Spleen (tissue), 11 donors: ENCODE data around the gene IFIT2. TPM values are rescaled to one million over a fixed set of nuclear protein-coding genes. Genes with fewer than 3 reads are reported as not detected.

Experiments used
- DNase-seq: peaks from one replicate; pipeline ENCODE4 v3.0.0-alpha.2; 2020
- H3K27ac ChIP-seq, 8 donors: fragments of 200-600 bp; sonication (generic) in 7 of 8; 1 replicate in 4 of 8; 2 replicates in 4 of 8; pipeline versions ENCODE4 v1.5.0 to v1.8.0; 2016 to 2021; ENCODE audit warnings: inconsistent platforms in 4 of 8, mild to moderate bottlenecking in 4 of 8, moderate library complexity in 1 of 8
- H3K27me3 ChIP-seq, 7 donors: fragments of 200-600 bp; sonication (generic) in 6 of 7; replicated peaks in 1 of 7; 1 replicate in 4 of 7; 2 replicates in 3 of 7; pipeline versions ENCODE4 v1.5.0 to v1.8.0; 2016 to 2021; ENCODE audit warnings: inconsistent platforms in 3 of 7, mild to moderate bottlenecking in 1 of 7
- H3K36me3 ChIP-seq, 6 donors: fragments of 200-600 bp; sonication (generic) in 5 of 6; 1 replicate in 4 of 6; 2 replicates in 2 of 6; pipeline versions ENCODE4 v1.5.0 to v1.8.0; 2016 to 2021; ENCODE audit warnings: inconsistent platforms in 2 of 6
- H3K4me1 ChIP-seq, 6 donors: fragments of 200-600 bp; sonication (generic) in 5 of 6; 1 replicate in 3 of 6; 2 replicates in 3 of 6; pipeline versions ENCODE4 v1.5.0 to v1.8.0; 2016 to 2021; ENCODE audit warnings: inconsistent platforms in 3 of 6
- H3K4me3 ChIP-seq, 8 donors: fragments of 200-600 bp; sonication (generic) in 7 of 8; 1 replicate in 4 of 8; 2 replicates in 4 of 8; pipeline versions ENCODE4 v1.5.0 to v1.8.0; 2016 to 2021; ENCODE audit warnings: inconsistent platforms in 4 of 8, mild to moderate bottlenecking in 4 of 8, moderate library complexity in 2 of 8
- H3K9me3 ChIP-seq, 8 donors: fragments of 200-600 bp; sonication (generic) in 7 of 8; 1 replicate in 4 of 8; 2 replicates in 4 of 8; pipeline versions ENCODE4 v1.5.0 to v1.8.0; 2016 to 2021; ENCODE audit warnings: inconsistent platforms in 4 of 8
- CTCF ChIP-seq, 11 experiments: fragments of 200-600 bp in 7 of 11; fragments of 450-650 bp in 4 of 11; sonication (generic) in 4 of 11; IDR thresholded peaks in 8 of 11; conservative IDR thresholded peaks in 3 of 11; 1 replicate in 7 of 11; 2 replicates in 4 of 11; pipeline versions ENCODE4 v1.4.0 to v1.8.0; 2016 to 2021; ENCODE audit warnings: antibody characterized with exemption in 11 of 11, inconsistent platforms in 4 of 11, mild to moderate bottlenecking in 1 of 11
- POLR2A ChIP-seq, 3 donors: fragments of 450-650 bp; IDR thresholded peaks; one replicate each; pipeline ENCODE4 v1.5.1; 2017; ENCODE audit warnings: antibody characterized with exemption in 3 of 3, mild to moderate bottlenecking in 1 of 3
- POLR2AphosphoS5 ChIP-seq, 3 donors: sonication (generic); formaldehyde crosslinking; IDR thresholded peaks; one replicate each; pipeline ENCODE4 v1.5.1; 2017; ENCODE audit warnings: antibody characterized with exemption in 3 of 3
- WGBS, 5 donors: extraction: QIAGEN DNeasy Blood & Tissue Kit in 3 of 5; methylation state at CpG; one replicate each; pipeline versions ENCODE4 v1.1.5 to v1.1.7; 2013 to 2018; 5-methylcytosine and 5-hydroxymethylcytosine counted together
- intact Hi-C: fragments of 100-400 bp; cut with DNase I; formaldehyde crosslinking; loops from one replicate; pipeline ENCODE4 v1.15.0; 2023; ENCODE audit warnings: low total_unique reads
- polyA plus RNA-seq, 3 donors: library from polyadenylated mRNA; stranded (reverse); fragments of 200-250 nt; gene quantifications; one replicate each; pipeline ENCODE4 v1.2.1, GENCODE V29; 2013
- total RNA-seq, 7 donors: library from RNA; depleted of rRNA in 3 of 7; stranded (reverse); fragments of >200 nt in 3 of 7; fragmentation: NEBNext Ultra II Directional in 4 of 7; extraction: Animal tissue kit (Norgen Biotek cat#: 25700) in 4 of 7; gene quantifications; one replicate each; pipeline versions ENCODE4 v1.1.0 to v1.2.1, GENCODE V29; 2016 to 2021
- donor health status: healthy with polysubstance abuse.
- donor health status: DM: no; HTN: no; CAD: no; lungs with moderate emphysema.
- donor health status: DM: no; HTN: no; CAD: no.
- donor health status: Bipolar disorder and iron deficiency.
- donor health status: healthy.
- donor health status: DM: no; HTN: no; CAD: no.
- donor health status: DM: yes; HTN: yes; CAD: no.

The IFIT2 gene
- total and polyA plus RNA-seq, 10 donors, result 6.1 to 22.2 (median 15.9) TPM

GRCh38 chr10:89273680-89274079, 28.2 kb upstream of the IFIT2 start:
- no peaks in the 10 kb centered on the region for H3K27me3 ChIP-seq
- no peaks in the 10 kb centered on the region for H3K36me3 ChIP-seq
- H3K27ac ChIP-seq, result no peak overlapping the region
- intact Hi-C loops, result no loop called here
- TF ChIP-seq CTCF (IDR thresholded peaks at IDR 0.05 in 8 of 11, conservative IDR thresholded peaks at IDR 0.05 in 3 of 11) (no peak), POLR2AphosphoS5 (IDR thresholded peaks at IDR 0.05) (no peak), POLR2A (IDR thresholded peaks at IDR 0.05) (no peak)
- no peak for DNase-seq
- H3K9me3 ChIP-seq, result no peaks in the 10 kb centered on the region
- H3K4me3 ChIP-seq, result no peak overlapping the region
- WGBS, 5 donors, result 64 to 96% (median 92%) methylated on average over 2 of the region's 2 CpGs
- H3K4me1 ChIP-seq, result peaks cover 0 to 12% (median 4%) of the 10 kb centered on the region in 6 donors

- no peaks in the 10 kb centered on the region for H3K36me3 ChIP-seq
- no peak overlapping the region for H3K4me3 ChIP-seq
- no peaks in the 10 kb centered on the region for H3K9me3 ChIP-seq
- no peak for TF ChIP-seq CTCF (IDR thresholded peaks at IDR 0.05 in 8 of 11, conservative IDR thresholded peaks at IDR 0.05 in 3 of 11)
- no peak for TF ChIP-seq POLR2A (IDR thresholded peaks at IDR 0.05)
- no peak for TF ChIP-seq POLR2AphosphoS5 (IDR thresholded peaks at IDR 0.05)
- WGBS, 5 donors, result 59 to 76% (median 64%) methylated on average over 3 of the region's 3 CpGs
- intact Hi-C loops, result no loop called here
- H3K27ac ChIP-seq, result no peak overlapping the region
- no peak for DNase-seq
- no peaks in the 10 kb centered on the region for H3K27me3 ChIP-seq
- H3K4me1 ChIP-seq, result peaks cover 0 to 20% (median 6%) of the 10 kb centered on the region in 6 donors
Measured at GRCh38 chr10:89274928-89275327, 26.9 kb upstream of the IFIT2 start.

- Histone ChIP-seq H3K27ac (no peak overlapping the region), H3K9me3 (no peaks in the 10 kb centered on the region), H3K27me3 (no peaks in the 10 kb centered on the region), H3K4me1 (peaks cover 0 to 18% (median 6%) of the 10 kb centered on the region in 6 donors), H3K4me3 (no peak overlapping the region), H3K36me3 (no peaks in the 10 kb centered on the region)
- TF ChIP-seq CTCF (IDR thresholded peaks at IDR 0.05 in 8 of 11, conservative IDR thresholded peaks at IDR 0.05 in 3 of 11) (no peak), POLR2AphosphoS5 (IDR thresholded peaks at IDR 0.05) (no peak), POLR2A (IDR thresholded peaks at IDR 0.05) (no peak)
- 73 to 90% (median 83%) methylated on average over 6 of the region's 6 CpGs for WGBS, 5 donors
- DNase-seq, result no peak
- intact Hi-C loops, result no loop called here
Measured at GRCh38 chr10:89275383-89275782, 26.5 kb upstream of the IFIT2 start.

- Histone ChIP-seq H3K4me1 (peaks cover 1 to 18% (median 8%) of the 10 kb centered on the region in 6 donors), H3K9me3 (no peaks in the 10 kb centered on the region), H3K27ac (peak overlapping the region in 6 of 8 donors; percentile 44 to 69 (median 54)), H3K27me3 (no peaks in the 10 kb centered on the region), H3K36me3 (no peaks in the 10 kb centered on the region), H3K4me3 (no peak overlapping the region)
- WGBS, 5 donors, result 77 to 89% (median 83%) methylated on average over 1 of the region's 1 CpG
- no peak for DNase-seq
- TF ChIP-seq POLR2A (IDR thresholded peaks at IDR 0.05) (no peak), POLR2AphosphoS5 (IDR thresholded peaks at IDR 0.05) (no peak), CTCF (IDR thresholded peaks at IDR 0.05 in 8 of 11, conservative IDR thresholded peaks at IDR 0.05 in 3 of 11) (no peak)
- intact Hi-C loops, result no loop called here
Measured at GRCh38 chr10:89278034-89278535, 23.8 kb upstream of the IFIT2 start.
